NCI-H128 (cell line): ENCODE results near the gene GRK5.
"Not testable (repeated sequence)": the region's sequence is repeated elsewhere in the genome, so short reads cannot be mapped to it uniquely, and the experiment has no call there.

ENCODE experiments used
- DNase-seq: peaks from one replicate; lab custom pipeline; 2025; ENCODE audit not compliant: unreplicated experiment; lab: John Stamatoyannopoulos, UW

Gene GRK5

DNA sequence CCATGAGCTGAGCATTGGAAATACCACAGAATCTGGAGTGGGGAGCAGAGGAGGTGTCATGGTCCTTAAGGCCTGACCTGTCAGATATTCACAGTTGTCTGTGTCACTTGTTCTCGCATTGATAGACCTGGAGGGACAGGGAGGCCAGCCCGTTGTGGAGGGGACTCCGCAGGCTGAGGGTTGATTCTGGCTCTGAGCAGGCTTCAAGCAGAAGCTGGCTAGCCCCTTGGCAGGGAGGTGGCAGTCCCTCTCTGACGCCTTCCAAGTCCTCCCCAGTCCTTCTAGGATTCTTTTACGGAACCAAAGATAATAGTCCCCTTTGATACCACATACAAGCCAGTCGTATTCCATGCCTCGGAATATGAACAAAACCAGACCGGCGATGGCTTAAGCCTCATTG, 65.4 kb downstream of the GRK5 start:
- DNase-seq = no peak

DNA sequence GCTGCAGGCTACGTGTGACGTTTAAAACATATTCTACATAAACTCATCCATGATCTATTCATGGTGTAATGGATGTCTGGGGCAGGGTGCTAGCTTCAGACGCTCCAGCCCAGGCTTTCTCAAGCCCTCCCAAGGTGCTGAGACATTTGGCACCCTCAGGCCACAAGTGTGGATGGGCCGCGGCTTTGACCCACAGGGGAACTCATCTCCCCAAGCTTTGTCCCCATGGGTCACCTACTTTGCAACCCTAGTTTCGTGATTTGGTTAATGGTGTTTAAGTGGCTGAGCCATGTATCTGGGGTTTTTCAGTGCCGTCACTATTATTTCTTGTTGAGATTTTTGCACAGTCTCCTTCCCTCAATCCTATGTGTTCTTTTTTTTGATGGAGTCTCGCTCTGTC, 66.0 kb downstream of the GRK5 start:
- no peak for DNase-seq

DNA sequence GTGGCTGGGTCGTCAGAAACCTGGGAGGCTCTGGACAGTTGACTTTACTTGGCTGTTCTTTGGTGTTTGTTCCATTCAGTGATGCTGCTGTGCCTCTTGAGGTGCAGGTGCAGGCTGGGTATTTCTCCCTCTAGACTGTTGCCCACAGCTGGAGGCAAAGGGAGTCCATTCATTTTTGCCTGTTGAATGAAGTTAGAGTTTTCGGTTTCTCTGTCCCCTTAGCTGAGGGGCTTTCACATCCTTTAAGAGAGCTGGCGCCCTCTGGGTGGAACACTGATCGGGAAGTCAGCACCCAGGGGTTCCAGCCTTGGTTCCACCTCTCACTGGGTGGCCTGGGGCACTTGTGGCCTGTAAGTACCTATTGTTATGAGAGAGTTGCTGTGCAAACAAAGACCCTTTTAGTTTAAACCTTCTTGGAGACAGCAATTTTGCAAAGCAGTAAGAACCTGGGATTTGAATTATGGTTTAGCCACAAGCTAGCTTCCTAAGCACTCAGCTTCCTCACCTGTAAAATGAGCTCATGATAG, 67.2 kb downstream of the GRK5 start:
- no peak for DNase-seq

DNA sequence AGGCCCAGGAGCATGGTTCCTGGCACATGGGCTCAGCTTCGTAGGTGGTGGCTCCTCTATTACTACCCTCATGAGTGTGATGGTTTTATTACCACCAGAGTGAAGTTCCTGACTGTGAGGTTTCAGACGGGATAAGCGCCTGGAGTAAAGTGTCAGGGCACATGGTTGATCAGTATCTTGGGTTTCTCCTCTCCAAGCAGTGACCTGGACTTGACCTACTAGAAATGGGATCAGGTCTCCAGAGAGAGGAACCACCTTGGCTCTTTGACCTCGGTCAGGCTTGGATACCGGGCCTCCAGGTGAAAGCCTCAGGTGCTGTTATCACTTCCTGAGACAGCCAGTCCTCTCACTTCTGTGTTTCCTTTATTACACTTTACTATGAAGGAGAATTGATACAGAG, 67.7 kb downstream of the GRK5 start:
- DNase-seq = no peak

GRCh38 chr10:119276194-119276593, 68.8 kb downstream of the GRK5 start:
- DNase-seq = not testable (repeated sequence)

DNA sequence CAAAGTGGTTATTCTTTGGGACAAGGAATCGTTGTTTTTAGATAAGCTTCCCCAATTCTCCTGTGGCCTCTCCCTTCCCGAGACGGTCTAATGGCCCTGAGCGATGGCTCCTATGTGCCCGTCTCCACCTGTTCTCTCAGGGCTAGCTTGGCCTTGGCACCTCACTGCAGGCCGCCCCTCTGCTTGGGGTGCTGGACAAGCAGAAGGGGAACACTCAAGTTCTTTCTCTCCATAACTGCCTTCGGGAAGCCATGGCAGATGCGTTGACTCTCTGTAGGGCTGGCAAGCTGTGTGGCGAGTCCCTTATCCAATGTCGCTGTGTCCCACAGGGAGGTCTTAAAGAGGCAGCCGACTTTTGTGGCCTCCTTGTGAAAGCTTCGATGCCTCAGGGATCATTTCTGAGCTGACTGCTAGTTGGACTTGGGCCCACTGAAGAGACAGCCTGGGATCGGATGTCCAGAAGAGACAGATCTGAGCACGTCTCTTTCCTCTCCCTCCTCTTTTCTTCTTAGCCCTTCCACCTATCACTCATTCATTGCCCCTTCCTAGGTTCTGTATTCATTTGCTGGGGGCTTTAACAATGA, 70.8 kb downstream of the GRK5 start:
- DNase-seq = no peak

DNA sequence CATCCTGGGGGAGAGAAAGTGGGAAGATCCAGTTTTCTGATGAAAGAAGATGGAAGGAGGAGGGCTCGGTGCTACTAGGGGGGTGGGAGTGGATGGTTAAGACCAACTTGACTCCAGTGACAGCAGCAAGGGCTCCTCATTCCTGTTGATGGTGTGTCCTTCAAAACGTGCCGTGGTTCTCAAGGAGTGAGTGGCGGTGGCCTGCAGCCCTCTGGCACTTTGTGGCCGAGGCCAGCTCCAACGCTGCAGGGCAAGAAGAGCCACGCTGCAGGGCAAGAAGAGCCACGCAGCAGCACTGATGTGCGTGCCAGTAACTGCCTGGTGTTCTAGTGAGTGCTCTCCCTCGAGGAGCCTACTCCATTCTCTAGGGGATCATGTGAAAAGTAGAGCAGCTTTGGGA, 72.1 kb downstream of the GRK5 start:
- DNase-seq = no peak

- DNase-seq = peak; percentile 29
Observed at GRCh38 chr10:119281581-119282071, 74.3 kb downstream of the GRK5 start.

GRCh38 chr10:119282446-119282845, 75.1 kb downstream of the GRK5 start:
- no peak for DNase-seq

- no peak for DNase-seq
Observed at GRCh38 chr10:119283387-119283786, 76.0 kb downstream of the GRK5 start.

GRCh38 chr10:119283818-119284217, 76.4 kb downstream of the GRK5 start:
- no peak for DNase-seq

GRCh38 chr10:119284679-119285096, 77.3 kb downstream of the GRK5 start:
- no peak for DNase-seq

- DNase-seq = no peak
Observed at GRCh38 chr10:119285495-119286267, 78.3 kb downstream of the GRK5 start.

DNA sequence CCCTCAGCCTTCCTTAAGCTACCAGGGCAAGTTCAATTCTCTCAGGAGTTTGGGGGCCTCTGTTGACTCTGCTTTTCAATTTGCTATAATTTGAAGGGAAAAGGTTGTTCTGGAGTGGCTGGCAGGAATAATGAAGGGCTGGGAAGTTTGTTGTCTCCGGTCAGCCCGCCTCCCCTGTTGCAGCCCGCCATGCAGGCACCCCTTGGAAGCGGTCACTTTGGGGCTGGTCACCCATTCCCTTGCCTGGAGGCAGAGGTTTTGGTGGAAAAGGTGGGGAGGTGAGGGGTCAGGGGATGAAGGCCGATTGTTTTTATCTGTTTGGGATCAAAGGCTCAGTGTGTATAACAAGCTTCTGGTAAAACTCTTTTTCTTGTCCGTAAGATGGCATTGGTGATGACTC, 79.1 kb downstream of the GRK5 start:
- no peak for DNase-seq

DNA sequence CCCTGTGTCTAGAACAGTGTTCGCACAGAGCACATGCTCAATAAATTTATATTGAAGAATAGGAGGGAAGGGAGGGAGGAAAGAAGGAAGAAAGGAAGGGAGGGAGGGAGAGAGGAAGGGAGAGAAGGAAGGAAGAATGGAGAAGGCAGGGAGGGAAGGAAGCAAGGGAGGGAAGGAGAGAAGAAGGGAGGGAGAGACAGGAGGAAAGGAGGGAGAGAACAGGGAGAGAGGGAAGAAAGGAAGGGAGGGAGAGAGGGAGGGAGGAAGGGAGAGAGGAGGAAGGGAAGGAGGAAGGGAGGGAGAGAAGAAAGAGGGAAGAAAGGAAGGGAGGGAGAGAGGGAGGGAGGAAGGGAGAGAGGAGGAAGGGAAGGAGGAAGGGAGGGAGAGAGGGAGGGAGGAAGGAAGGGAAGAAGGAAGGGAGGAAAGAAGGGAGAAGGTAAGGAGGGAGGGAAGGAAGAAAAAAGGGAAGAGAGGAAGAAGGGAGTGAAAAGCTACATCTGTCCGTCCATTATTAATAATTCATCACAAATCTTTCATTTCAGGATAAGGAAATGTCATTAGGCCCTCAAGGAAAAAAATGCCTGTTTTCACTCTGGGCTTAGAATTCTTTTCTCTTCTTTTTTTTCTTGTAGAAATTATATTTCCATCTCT, 79.7 kb downstream of the GRK5 start:
- no peak for DNase-seq

DNA sequence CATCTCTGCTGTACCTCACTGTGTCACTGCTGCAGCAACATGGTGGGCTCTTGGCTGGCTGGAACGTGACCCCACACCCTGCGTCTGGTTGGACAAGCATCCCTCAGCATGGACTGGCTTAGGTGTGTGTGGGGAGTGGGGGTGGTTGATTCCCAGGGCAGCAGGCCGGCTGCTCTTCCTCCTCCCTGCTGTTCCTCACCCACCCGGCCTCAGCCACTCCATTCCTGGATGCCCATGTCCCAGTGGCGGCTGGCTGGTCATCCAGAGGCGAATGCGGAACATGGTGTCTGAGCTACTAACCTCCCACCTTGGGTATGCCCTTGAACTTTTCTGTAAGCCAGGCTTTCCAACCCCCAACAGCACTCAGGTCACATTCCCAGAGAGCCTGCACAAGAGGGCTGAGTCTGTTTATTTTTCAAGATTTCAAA, 81.2 kb downstream of the GRK5 start:
- no peak for DNase-seq

- DNase-seq = no peak
Observed at GRCh38 chr10:119289227-119289920, 82.0 kb downstream of the GRK5 start.

- DNase-seq = no peak
Observed at GRCh38 chr10:119290301-119291048, 83.1 kb downstream of the GRK5 start.

DNA sequence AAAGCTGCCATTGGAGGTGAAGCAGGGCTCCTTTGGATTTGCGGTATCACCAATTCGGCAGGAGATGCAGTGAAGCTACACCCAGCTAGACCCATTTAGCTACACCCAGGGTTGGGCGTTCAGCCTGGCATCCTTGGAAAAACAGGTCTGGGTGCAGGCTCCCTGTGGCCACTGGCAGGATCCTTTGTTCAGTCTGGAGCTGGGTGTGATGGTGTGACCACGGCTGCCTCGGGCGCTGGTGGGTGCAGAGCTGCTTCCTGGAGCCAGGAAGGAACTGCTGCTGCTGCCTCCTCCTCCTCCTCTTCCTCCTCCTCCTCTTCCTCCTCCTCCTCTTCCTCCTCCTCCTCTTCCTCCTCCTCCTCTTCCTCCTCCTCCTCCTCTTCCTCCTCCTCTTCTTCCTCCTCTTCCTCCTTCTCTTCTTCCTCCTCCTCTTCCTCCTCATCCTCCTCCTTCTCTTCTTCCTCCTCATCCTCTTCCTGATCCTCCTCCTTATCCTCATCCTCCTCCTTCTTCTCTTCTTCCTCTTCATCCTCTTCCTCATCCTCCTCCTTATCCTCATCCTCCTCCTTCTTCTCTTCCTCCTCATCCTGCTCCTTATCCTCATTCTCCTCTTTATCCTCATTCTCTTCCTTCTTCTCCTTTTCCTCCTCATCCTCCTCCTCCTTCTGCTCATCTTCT, 84.0 kb downstream of the GRK5 start:
- no peak for DNase-seq
